HepG2 (cell line): Measurements from ENCODE around the gene KIF13A. TPM values are rescaled to one million over a fixed set of nuclear protein-coding genes. Genes with fewer than 3 reads are reported as not detected.

Source experiments
- AGO2 ChIP-seq: fragments of 200-400 bp; formaldehyde crosslinking; optimal IDR thresholded peaks from 2 replicates; pipeline ENCODE3; 2017; ENCODE audit warnings: mild to moderate bottlenecking, low read depth, low read length, moderate library complexity
- CTCF ChIP-seq: sonication (generic); formaldehyde crosslinking; IDR thresholded peaks from 2 replicates; pipeline ENCODE4 v1.5.0; 2020; ENCODE audit warnings: mild to moderate bottlenecking, missing genetic modification reagents, moderate library complexity
- DPF2 ChIP-seq: sonication (generic); formaldehyde crosslinking; IDR thresholded peaks from 2 replicates; pipeline ENCODE4 v1.4.0; 2020; ENCODE audit warnings: mild to moderate bottlenecking, low read depth, missing genetic modification reagents, borderline replicate concordance
- HOXA9 ChIP-seq: sonication (generic); formaldehyde crosslinking; IDR thresholded peaks from 2 replicates; pipeline ENCODE4 v1.8.1; 2022; ENCODE audit warnings: missing genetic modification reagents, mild to moderate bottlenecking, moderate library complexity, borderline replicate concordance
- HOXD1 ChIP-seq: sonication (generic); formaldehyde crosslinking; IDR thresholded peaks from 2 replicates; pipeline ENCODE4 v1.5.0; 2020; ENCODE audit warnings: missing genetic modification reagents
- LCORL ChIP-seq, 2 experiments: fragments of 450-650 bp in 1 of 2; sonication (generic) in 1 of 2; formaldehyde crosslinking in 1 of 2; IDR thresholded peaks; 2 replicates each; pipeline versions ENCODE4 v1.5.0 to v1.6.1; 2017 to 2020; ENCODE audit warnings: antibody characterized with exemption in 1 of 2, missing genetic modification reagents in 1 of 2
- MXD3 ChIP-seq: IDR thresholded peaks from 2 replicates; pipeline ENCODE4 v1.6.1; 2016; ENCODE audit warnings: mild to moderate bottlenecking, missing biosample characterization, missing genetic modification reagents
- NFE2 ChIP-seq: sonication (generic); formaldehyde crosslinking; IDR thresholded peaks from 2 replicates; pipeline ENCODE4 v1.4.0; 2020; ENCODE audit warnings: missing genetic modification reagents
- NFKB2 ChIP-seq: sonication (generic); formaldehyde crosslinking; IDR thresholded peaks from 2 replicates; pipeline ENCODE4 v1.4.0; 2020; ENCODE audit warnings: missing genetic modification reagents, borderline replicate concordance
- ZNF343 ChIP-seq: sonication (generic); formaldehyde crosslinking; IDR thresholded peaks from 2 replicates; pipeline ENCODE4 v1.4.0; 2020; ENCODE audit warnings: mild to moderate bottlenecking, missing genetic modification reagents
- ZNF496 ChIP-seq: sonication (generic); formaldehyde crosslinking; IDR thresholded peaks from 2 replicates; pipeline ENCODE4 v1.8.1; 2023; ENCODE audit warnings: mild to moderate bottlenecking, moderate library complexity, missing genetic modification reagents; ENCODE audit not compliant: insufficient replicate concordance
- ZNF607 ChIP-seq: sonication (generic); formaldehyde crosslinking; IDR thresholded peaks from 2 replicates; pipeline ENCODE4 v1.5.1; 2020; ENCODE audit warnings: missing genetic modification reagents, mild to moderate bottlenecking, borderline replicate concordance
- ZSCAN9 ChIP-seq: IDR thresholded peaks from 2 replicates; pipeline ENCODE4 v1.6.1; 2016; ENCODE audit warnings: borderline replicate concordance
- polyA plus RNA-seq, 8 experiments: library from polyadenylated mRNA; depleted of rRNA in 3 of 8; stranded (reverse) in 7 of 8; unstranded in 1 of 8; fragments of >200 nt; fragmentation: Illumina TruSeq in 4 of 8; extraction: Trizol in 4 of 8; gene quantifications; 2 replicates each; pipeline versions ENCODE4 v1.2.1 to v1.2.3, GENCODE V29; 2011 to 2016; ENCODE audit warnings: low read depth in 4 of 8, missing spikeins in 1 of 8, mixed read lengths in 1 of 8; ENCODE audit not compliant: insufficient read depth in 1 of 8
- total RNA-seq, 5 experiments: library from RNA; depleted of rRNA; stranded (reverse); fragments of >200 nt; fragmentation: Illumina TruSeq; extraction: Trizol; gene quantifications; 2 replicates each; pipeline ENCODE4 v1.2.3, GENCODE V29; 2016; ENCODE audit warnings: low read depth in 1 of 5
- TF ChIP-seq, protein P1 (sequence below), 2 experiments: sonication (generic) in 1 of 2; formaldehyde crosslinking in 1 of 2; IDR thresholded peaks; 2 replicates each; pipeline versions ENCODE4 v1.6.1 to v1.9.0; 2014 to 2022; ENCODE audit warnings: antibody characterized with exemption in 1 of 2, borderline replicate concordance in 1 of 2, inconsistent platforms in 1 of 2, low read depth in 1 of 2, missing genetic modification reagents in 1 of 2
- TF ChIP-seq, protein P2 (sequence below): sonication (generic); formaldehyde crosslinking; IDR thresholded peaks from 2 replicates; pipeline ENCODE4 v1.4.0; 2020; ENCODE audit warnings: missing genetic modification reagents

The KIF13A gene
- total and polyA plus RNA-seq, 2 of the 13 experiments (the other 11 are each of a cell fraction or from before 2014, with no cell fraction given): 21.1 to 37.2 TPM

DNA sequence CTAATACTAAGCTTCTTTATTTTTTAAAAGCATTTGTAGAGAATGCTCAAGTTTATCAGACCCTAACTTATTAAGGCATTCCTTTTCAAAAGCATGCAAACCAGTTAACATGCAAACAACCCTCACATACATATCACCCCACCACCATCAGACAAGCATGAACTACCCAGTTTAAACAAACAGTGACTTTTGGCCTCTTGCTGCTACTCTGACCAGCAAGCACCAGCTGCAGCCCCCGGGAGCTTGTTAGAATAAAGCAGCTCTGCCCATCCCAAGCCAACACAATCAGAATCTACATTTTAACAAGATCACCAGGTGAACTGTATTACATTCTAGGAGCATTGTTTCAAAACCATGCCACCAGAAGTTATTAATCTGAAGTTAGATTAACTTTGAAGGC, 274.9 kb downstream of the KIF13A start (continued):
- TF ChIP-seq CTCF (no peak), ZNF607 (CRISPR knock-in tag) (no peak), AGO2 (no peak), ZSCAN9 (CRISPR knock-in tag) (no peak), HOXA9 (CRISPR knock-in tag) (no peak), DPF2 (no peak), HOXD1 (CRISPR knock-in tag) (no peak), ZNF496 (CRISPR knock-in tag) (no peak), ZNF343 (CRISPR knock-in tag) (no peak), NFKB2 (CRISPR knock-in tag) (no peak), NFE2 (CRISPR knock-in tag) (no peak), LCORL (IDR thresholded peaks at IDR 0.05) (no peak), LCORL (CRISPR knock-in tag; IDR thresholded peaks at IDR 0.05) (0 out of 2 replicates have a peak, but pooled peaks have one; percentile 33), MXD3 (CRISPR knock-in tag) (no peak)
- TF ChIP-seq, protein P1, sequence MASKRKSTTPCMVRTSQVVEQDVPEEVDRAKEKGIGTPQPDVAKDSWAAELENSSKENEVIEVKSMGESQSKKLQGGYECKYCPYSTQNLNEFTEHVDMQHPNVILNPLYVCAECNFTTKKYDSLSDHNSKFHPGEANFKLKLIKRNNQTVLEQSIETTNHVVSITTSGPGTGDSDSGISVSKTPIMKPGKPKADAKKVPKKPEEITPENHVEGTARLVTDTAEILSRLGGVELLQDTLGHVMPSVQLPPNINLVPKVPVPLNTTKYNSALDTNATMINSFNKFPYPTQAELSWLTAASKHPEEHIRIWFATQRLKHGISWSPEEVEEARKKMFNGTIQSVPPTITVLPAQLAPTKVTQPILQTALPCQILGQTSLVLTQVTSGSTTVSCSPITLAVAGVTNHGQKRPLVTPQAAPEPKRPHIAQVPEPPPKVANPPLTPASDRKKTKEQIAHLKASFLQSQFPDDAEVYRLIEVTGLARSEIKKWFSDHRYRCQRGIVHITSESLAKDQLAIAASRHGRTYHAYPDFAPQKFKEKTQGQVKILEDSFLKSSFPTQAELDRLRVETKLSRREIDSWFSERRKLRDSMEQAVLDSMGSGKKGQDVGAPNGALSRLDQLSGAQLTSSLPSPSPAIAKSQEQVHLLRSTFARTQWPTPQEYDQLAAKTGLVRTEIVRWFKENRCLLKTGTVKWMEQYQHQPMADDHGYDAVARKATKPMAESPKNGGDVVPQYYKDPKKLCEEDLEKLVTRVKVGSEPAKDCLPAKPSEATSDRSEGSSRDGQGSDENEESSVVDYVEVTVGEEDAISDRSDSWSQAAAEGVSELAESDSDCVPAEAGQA (IDR thresholded peaks at IDR 0.05; ENCODE audit: low read depth): no peak
- TF ChIP-seq, protein P1 (CRISPR knock-in tag; IDR thresholded peaks at IDR 0.05; ENCODE audit: borderline replicate concordance): no peak
- TF ChIP-seq, protein P2, sequence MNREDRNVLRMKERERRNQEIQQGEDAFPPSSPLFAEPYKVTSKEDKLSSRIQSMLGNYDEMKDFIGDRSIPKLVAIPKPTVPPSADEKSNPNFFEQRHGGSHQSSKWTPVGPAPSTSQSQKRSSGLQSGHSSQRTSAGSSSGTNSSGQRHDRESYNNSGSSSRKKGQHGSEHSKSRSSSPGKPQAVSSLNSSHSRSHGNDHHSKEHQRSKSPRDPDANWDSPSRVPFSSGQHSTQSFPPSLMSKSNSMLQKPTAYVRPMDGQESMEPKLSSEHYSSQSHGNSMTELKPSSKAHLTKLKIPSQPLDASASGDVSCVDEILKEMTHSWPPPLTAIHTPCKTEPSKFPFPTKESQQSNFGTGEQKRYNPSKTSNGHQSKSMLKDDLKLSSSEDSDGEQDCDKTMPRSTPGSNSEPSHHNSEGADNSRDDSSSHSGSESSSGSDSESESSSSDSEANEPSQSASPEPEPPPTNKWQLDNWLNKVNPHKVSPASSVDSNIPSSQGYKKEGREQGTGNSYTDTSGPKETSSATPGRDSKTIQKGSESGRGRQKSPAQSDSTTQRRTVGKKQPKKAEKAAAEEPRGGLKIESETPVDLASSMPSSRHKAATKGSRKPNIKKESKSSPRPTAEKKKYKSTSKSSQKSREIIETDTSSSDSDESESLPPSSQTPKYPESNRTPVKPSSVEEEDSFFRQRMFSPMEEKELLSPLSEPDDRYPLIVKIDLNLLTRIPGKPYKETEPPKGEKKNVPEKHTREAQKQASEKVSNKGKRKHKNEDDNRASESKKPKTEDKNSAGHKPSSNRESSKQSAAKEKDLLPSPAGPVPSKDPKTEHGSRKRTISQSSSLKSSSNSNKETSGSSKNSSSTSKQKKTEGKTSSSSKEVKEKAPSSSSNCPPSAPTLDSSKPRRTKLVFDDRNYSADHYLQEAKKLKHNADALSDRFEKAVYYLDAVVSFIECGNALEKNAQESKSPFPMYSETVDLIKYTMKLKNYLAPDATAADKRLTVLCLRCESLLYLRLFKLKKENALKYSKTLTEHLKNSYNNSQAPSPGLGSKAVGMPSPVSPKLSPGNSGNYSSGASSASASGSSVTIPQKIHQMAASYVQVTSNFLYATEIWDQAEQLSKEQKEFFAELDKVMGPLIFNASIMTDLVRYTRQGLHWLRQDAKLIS (CRISPR knock-in tag): no peak
